Measurements from ENCODE around the gene CLDN12. TPM values are rescaled to one million over a fixed set of nuclear protein-coding genes. Genes with fewer than 3 reads are reported as not detected.

The CLDN12 gene
- total and polyA plus RNA-seq, 2 of the 4 experiments (the other 2 are of a cell fraction): 33.4 to 46.4 TPM

DNA sequence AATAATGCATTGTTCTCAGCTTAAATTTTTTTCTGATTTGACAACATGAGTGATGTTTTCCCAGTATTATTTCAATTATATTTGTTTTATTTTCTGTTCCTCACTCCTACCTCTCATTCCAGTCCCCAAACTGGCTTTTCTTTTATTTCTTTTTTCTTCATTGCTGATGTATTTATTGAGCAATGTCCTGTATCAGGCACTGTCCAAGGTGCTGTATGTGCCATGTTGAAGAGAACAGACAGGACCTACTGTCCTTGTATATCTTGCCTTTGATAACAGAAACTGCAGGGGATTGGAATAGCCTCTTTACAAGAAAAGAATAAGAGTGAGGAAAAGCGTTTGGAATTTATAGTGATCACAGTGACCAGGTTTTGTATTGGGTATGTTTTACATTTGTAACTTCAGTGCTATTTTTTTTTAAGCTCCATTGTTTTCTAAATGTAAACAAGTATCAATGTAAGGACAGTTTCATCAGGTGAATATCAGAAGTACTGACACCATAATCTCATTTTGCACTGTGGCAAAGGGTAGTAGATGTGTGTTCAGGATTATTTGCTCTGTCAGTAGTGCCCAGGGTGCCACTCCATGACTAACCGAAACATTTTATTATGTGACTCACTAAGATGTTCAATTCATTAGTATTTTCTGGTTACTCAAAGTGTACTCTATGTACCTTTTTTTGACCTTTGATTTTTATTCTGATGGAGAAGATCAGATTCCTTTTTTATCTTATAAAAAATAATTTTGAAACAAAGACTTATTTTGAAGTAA, 15.6 kb upstream of the CLDN12 start:
- Histone ChIP-seq H3K56ac (ENCODE audit: extremely low read depth, insufficient read depth, low read length) (no peak overlapping the region), H2AK9ac (replicated peaks; ENCODE audit: low read depth, low read length, poor library complexity) (no peak overlapping the region), H4K5ac (ENCODE audit: low read depth, low read length) (no peak overlapping the region), H3K4me1 (ENCODE audit: control insufficient read depth, insufficient read depth, low read length) (peaks cover 4% of the 10 kb centered on the region; the same call in 1 of the 2 replicates), H2AK5ac (ENCODE audit: low read depth, low read length) (no peak overlapping the region), H3K27ac (ENCODE audit: insufficient read depth, low read length) (no peak overlapping the region), H2BK5ac (ENCODE audit: low read depth, low read length, poor library complexity, severe bottlenecking) (no peak overlapping the region), H3K23ac (ENCODE audit: low read depth, low read length) (no peak overlapping the region), H3K18ac (ENCODE audit: low read depth, low read length) (no peak overlapping the region), H4K20me1 (ENCODE audit: insufficient read depth, low read length) (no peaks in the 10 kb centered on the region), H3K36me3 (ENCODE audit: control insufficient read depth, insufficient read depth, low read length) (peaks cover 1% of the 10 kb centered on the region; the same call in 1 of the 2 replicates), H3K14ac (replicated peaks; ENCODE audit: low read depth, low read length) (no peak overlapping the region), H3K9me1 (ENCODE audit: insufficient read depth, low read length) (no peaks in the 10 kb centered on the region), H2BK15ac (ENCODE audit: low read depth, low read length) (no peak overlapping the region), H2AFZ (replicated peaks; ENCODE audit: low read length, poor library complexity) (no peak overlapping the region), H3K4me3 (ENCODE audit: insufficient read depth, low read depth, low read length) (no peak overlapping the region), H3K9ac (ENCODE audit: low read depth, low read length) (no peak overlapping the region), H4K91ac (ENCODE audit: insufficient read depth, low read depth, low read length) (no peak overlapping the region), H3K9me3 (ENCODE audit: control insufficient read depth, insufficient read depth, low read length) (no peaks in the 10 kb centered on the region), H2BK120ac (ENCODE audit: low read depth, low read length) (no peak overlapping the region), H2BK20ac (ENCODE audit: low read depth, low read length) (no peak overlapping the region), H3K27me3 (ENCODE audit: control insufficient read depth, insufficient read depth, low read length) (no peaks in the 10 kb centered on the region), H3K4ac (ENCODE audit: low read depth, low read length) (no peak overlapping the region), H4K8ac (ENCODE audit: low read depth in 2 of 2, low read length in 2 of 2) (no peak overlapping the region), H3K4me2 (ENCODE audit: low read depth, low read length) (no peak overlapping the region), H3K79me1 (ENCODE audit: low read depth in 1 of 2, low read length in 2 of 2) (peaks cover 0 to 2% of the 10 kb centered on the region in 2 experiments; a peak in 1 of 4 replicates)
- BruUV-seq (replicated peaks): no TSS peak
- TF ChIP-seq CEBPB (IDR thresholded peaks at IDR 0.05; ENCODE audit: low read depth, low read length) (peak; percentile 79), MXI1 (IDR thresholded peaks at IDR 0.05; ENCODE audit: borderline replicate concordance, low read depth, low read length) (no peak)
- WGBS, 2 experiments (ENCODE audit: extremely low coverage in 2 of 2, insufficient read length in 1 of 2): no CpG with 5 or more reads among the region's 2 CpGs
- in situ Hi-C loops (cut with MboI; ENCODE audit: low sequenced_read_pairs) (no loop called here), intact Hi-C loops (cut with micrococcal nuclease) (no loop called here), dilution Hi-C loops (cut with HindIII; ENCODE audit: low sequenced_read_pairs, unreplicated experiment) (no loop called here)
- POLR2A ChIA-PET (ENCODE audit: unreplicated experiment): no interaction called here
- peak; percentile 22 for DNase-seq
- CTCF ChIA-PET: no interaction called here
- ATAC-seq (ENCODE audit: low read depth): no peak

All from IMR-90 (cell line).